ENCODE measurements around the gene CLDND2. TPM values are rescaled to one million over a fixed set of nuclear protein-coding genes. Genes with fewer than 3 reads are reported as not detected.

The CLDND2 gene
- total RNA-seq, 4 donors from 2014 or later, result not detected

GRCh38 chr19:51372021-51372648 is 3.3 kb upstream of the CLDND2 start:
- DNase-seq, result no peak
- TF ChIP-seq POLR2A (IDR thresholded peaks at IDR 0.05), result no peak
- TF ChIP-seq CTCF (IDR thresholded peaks at IDR 0.05), result no peak
- WGBS, 2 donors, result 66 to 75% methylated on average over 5 to 14 of the region's 18 CpGs
- intact Hi-C loops (cut with DNase I), result no loop called here
- Histone ChIP-seq H3K4me3 (replicated peaks in 1 of 3) (no peak overlapping the region), H3K27me3 (no peaks in the 10 kb centered on the region), H3K4me1 (peaks cover 2 to 6% of the 10 kb centered on the region in 2 donors), H3K9me3 (no peaks in the 10 kb centered on the region), H3K36me3 (no peaks in the 10 kb centered on the region), H3K27ac (no peak overlapping the region)

- Histone ChIP-seq H3K36me3 (no peaks in the 10 kb centered on the region), H3K4me1 (peaks cover 6% of the 10 kb centered on the region in 2 donors), H3K27me3 (no peaks in the 10 kb centered on the region), H3K27ac (no peak overlapping the region), H3K4me3 (replicated peaks in 1 of 3) (no peak overlapping the region), H3K9me3 (no peaks in the 10 kb centered on the region)
- WGBS, 2 donors, result 67 to 69% methylated on average over 8 of the region's 8 CpGs
- intact Hi-C loops (cut with DNase I), result no loop called here
- TF ChIP-seq CTCF (IDR thresholded peaks at IDR 0.05) (no peak), POLR2A (IDR thresholded peaks at IDR 0.05) (no peak)
- DNase-seq, result no peak
Measured at GRCh38 chr19:51371186-51371690, 2.4 kb upstream of the CLDND2 start.

GRCh38 chr19:51370230-51370629 is 1.4 kb upstream of the CLDND2 start:
- no peak overlapping the region for H3K4me3 ChIP-seq (replicated peaks in 1 of 3)
- WGBS, 2 donors, result 80 to 85% methylated on average over 4 of the region's 4 CpGs
- H3K27me3 ChIP-seq, result no peaks in the 10 kb centered on the region
- H3K27ac ChIP-seq, result no peak overlapping the region
- no peak for DNase-seq
- H3K4me1 ChIP-seq, result peaks cover 8 to 10% of the 10 kb centered on the region in 2 donors
- no peaks in the 10 kb centered on the region for H3K9me3 ChIP-seq
- intact Hi-C loops (cut with DNase I), result no loop called here
- no peak for TF ChIP-seq POLR2A (IDR thresholded peaks at IDR 0.05)
- TF ChIP-seq CTCF (IDR thresholded peaks at IDR 0.05), result no peak
- no peaks in the 10 kb centered on the region for H3K36me3 ChIP-seq

GRCh38 chr19:51367565-51368365 is 1.0 kb downstream of the CLDND2 start:
- intact Hi-C loops (cut with DNase I), result no loop called here
- Histone ChIP-seq H3K4me3 (replicated peaks in 1 of 3) (peak overlapping the region; percentile 65 to 87 (median 75)), H3K27ac (peak overlapping the region; percentile 44 to 90 (median 88)), H3K27me3 (no peaks in the 10 kb centered on the region), H3K9me3 (no peaks in the 10 kb centered on the region), H3K36me3 (no peaks in the 10 kb centered on the region), H3K4me1 (peaks cover 14 to 18% of the 10 kb centered on the region in 2 donors)
- peak in 1 of 2 donors; percentile 74 for TF ChIP-seq POLR2A (IDR thresholded peaks at IDR 0.05)
- no peak for TF ChIP-seq CTCF (IDR thresholded peaks at IDR 0.05)
- DNase-seq, result peak; percentile 99
- WGBS, 2 donors, result 1 to 2% methylated on average over 10 to 17 of the region's 64 CpGs

- peak; percentile 74 to 88 for TF ChIP-seq POLR2A (IDR thresholded peaks at IDR 0.05)
- no peak for TF ChIP-seq CTCF (IDR thresholded peaks at IDR 0.05)
Measured at GRCh38 chr19:51367255-51367564, 1.6 kb downstream of the CLDND2 start.

More at GRCh38 chr19:51367255-51367564, 1.6 kb downstream of the CLDND2 start:
- Histone ChIP-seq H3K27me3 (no peaks in the 10 kb centered on the region), H3K27ac (peak overlapping the region; percentile 58 to 90 (median 88)), H3K4me1 (peaks cover 14 to 23% of the 10 kb centered on the region in 2 donors), H3K9me3 (no peaks in the 10 kb centered on the region), H3K36me3 (no peaks in the 10 kb centered on the region), H3K4me3 (replicated peaks in 1 of 3) (peak overlapping the region; percentile 9 to 87 (median 65))
- WGBS, 2 donors, result 0% methylated on average over 14 of the region's 15 CpGs; no CpG with 5 or more reads in 1 of the 2 donors
- intact Hi-C loops (cut with DNase I), result no loop called here
- peak in 1 of 2 donors; percentile 5 for DNase-seq
